Measurements from ENCODE around the gene MCU. TPM values are rescaled to one million over a fixed set of nuclear protein-coding genes. Genes with fewer than 3 reads are reported as not detected.

The MCU gene
- total RNA-seq, 1 experiment from 2014 or later, result 26.8 TPM

DNA sequence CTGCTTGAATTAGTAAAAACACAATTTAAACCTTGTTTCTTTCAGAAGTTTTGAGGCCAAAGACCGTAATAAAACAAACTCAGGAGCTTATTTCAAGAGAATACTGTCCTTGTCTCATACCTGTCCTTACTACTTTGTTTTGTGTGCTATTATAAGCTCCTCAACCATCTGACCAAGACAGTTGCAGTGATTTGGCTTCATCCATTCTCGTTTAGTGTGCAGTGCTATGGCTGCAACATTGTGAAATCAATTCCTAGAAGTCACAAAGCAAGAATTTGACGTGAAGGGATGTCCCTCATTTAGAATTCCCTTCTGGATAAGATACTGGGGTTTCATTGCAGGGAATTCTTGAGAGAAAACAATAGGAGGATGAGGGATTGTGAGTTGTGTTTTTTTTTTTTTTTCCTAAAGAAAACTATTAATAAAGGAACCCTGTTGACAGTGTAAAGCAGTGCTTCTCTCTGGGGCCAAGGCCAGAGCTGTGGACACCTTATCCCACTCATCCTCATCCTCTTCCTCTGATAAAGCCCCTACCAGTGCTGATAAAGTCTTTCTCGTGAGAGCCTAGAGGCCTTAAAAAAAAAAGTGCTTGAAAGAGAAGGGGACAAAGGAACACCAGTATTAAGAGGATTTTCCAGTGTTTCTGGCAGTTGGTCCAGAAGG, 201.3 kb downstream of the MCU start, which contains the start of gene OIT3:
TSS of gene OIT3 (plus strand) at position 604 of the 663 bp plus-strand sequence. CDS start 60 bp downstream, outside the sequence.
- Histone ChIP-seq H3K4me3 (replicated peaks in 1 of 2; ENCODE audit: low read depth in 1 of 2, low read length in 2 of 2) (no peak within 1 kb of the TSS), H3K79me2 (ENCODE audit: insufficient read depth, low read length) (no peaks in the 10 kb centered on the region), H3K4me1 (ENCODE audit: control insufficient read depth in 1 of 2, insufficient read depth in 2 of 2, low read length in 2 of 2) (no peaks in the 10 kb centered on the region), H3K9me3 (ENCODE audit: control insufficient read depth in 1 of 2, insufficient read depth in 1 of 2, low read depth in 1 of 2, low read length in 2 of 2) (no peaks in the 10 kb centered on the region), H3K27me3 (ENCODE audit: insufficient read depth, low read length) (no peaks in the 10 kb centered on the region), H3K9me2 (ENCODE audit: insufficient read depth) (no peaks in the 10 kb centered on the region), H2AFZ (ENCODE audit: low read depth, low read length, poor library complexity, severe bottlenecking) (no peak within 1 kb of the TSS), H3K4me2 (ENCODE audit: low read length) (no peak within 1 kb of the TSS), H4K20me1 (ENCODE audit: insufficient read depth) (no peaks in the 10 kb centered on the region), H3K36me3 (ENCODE audit: control insufficient read depth in 1 of 2, insufficient read depth in 2 of 2, low read length in 2 of 2) (no peaks in the 10 kb centered on the region), H3K27ac (ENCODE audit: low read depth, low read length) (no peak within 1 kb of the TSS), H3K9ac (ENCODE audit: low read length) (no peak within 1 kb of the TSS)
- BruUV-seq (replicated peaks), result no TSS peak
- ChIA-PET POLR2A (no interaction called here), RAD21 (ENCODE audit: low non-redundant PET in 1 of 2, low total read pairs in 2 of 2, uncharacterized antibody in 2 of 2, unreplicated experiment in 2 of 2) (no interaction called here), CTCF (no interaction called here)
- intact Hi-C loops (cut with micrococcal nuclease), result no loop called here
- TF ChIP-seq FOSL1 (IDR thresholded peaks at IDR 0.05; ENCODE audit: low read depth) (no peak), POLR2A (IDR thresholded peaks at IDR 0.05; ENCODE audit: borderline replicate concordance, extremely low read depth, insufficient read depth, insufficient read length) (no peak), CEBPB (IDR thresholded peaks at IDR 0.05; ENCODE audit: low read depth) (no peak)
- no peak for DNase-seq (ENCODE audit: low read depth, low spot score)
- no peak for ATAC-seq

DNA sequence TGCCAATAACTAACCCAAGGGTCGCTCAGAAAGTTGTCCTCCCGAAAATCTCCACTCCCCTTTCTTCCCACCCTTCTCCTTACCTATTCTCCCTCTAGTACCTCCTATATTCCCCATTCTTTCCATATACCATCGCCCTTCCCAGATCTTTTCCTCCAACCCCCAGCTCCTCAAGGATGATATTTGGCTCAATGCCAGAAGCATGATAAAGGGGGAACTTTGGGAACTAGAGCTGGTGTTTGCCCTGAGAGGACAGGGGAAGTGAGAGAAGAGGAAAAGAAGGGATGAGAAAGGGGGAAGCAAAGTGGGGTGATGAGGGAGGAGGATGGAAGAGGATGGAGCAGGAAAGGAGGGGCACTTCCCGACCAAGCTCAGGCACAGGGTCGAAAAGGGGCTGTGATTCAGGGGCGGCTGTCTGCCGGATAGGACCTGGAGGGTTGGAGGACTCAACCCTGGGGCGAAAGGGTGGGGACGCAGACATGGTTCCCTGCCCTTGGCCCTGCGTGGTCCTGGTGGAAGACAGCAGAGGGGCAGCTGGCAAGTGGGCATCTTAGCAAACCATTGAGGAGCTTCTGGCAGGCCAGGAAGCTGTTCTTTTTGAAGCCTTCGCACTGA, 203.4 kb downstream of the MCU start:
- no peak overlapping the region for H3K9ac ChIP-seq (ENCODE audit: low read length)
- no peaks in the 10 kb centered on the region for H3K36me3 ChIP-seq (ENCODE audit: control insufficient read depth in 1 of 2, insufficient read depth in 2 of 2, low read length in 2 of 2)
- BruUV-seq (replicated peaks), result no TSS peak
- intact Hi-C loops (cut with micrococcal nuclease), result no loop called here
- no peaks in the 10 kb centered on the region for H3K9me2 ChIP-seq (ENCODE audit: insufficient read depth)
- no peak overlapping the region for H3K27ac ChIP-seq (ENCODE audit: low read depth, low read length)
- H3K79me2 ChIP-seq (ENCODE audit: insufficient read depth, low read length), result no peaks in the 10 kb centered on the region
- H2AFZ ChIP-seq (ENCODE audit: low read depth, low read length, poor library complexity, severe bottlenecking), result no peak overlapping the region
- no peaks in the 10 kb centered on the region for H3K9me3 ChIP-seq (ENCODE audit: control insufficient read depth in 1 of 2, insufficient read depth in 1 of 2, low read depth in 1 of 2, low read length in 2 of 2)
- H3K4me1 ChIP-seq (ENCODE audit: control insufficient read depth in 1 of 2, insufficient read depth in 2 of 2, low read length in 2 of 2), result no peaks in the 10 kb centered on the region
- DNase-seq (ENCODE audit: low read depth, low spot score), result no peak
- TF ChIP-seq POLR2AphosphoS5 (IDR thresholded peaks at IDR 0.05; ENCODE audit: low read depth, low read length), result no peak
- no peak for ATAC-seq
- H3K27me3 ChIP-seq (ENCODE audit: insufficient read depth, low read length), result no peaks in the 10 kb centered on the region
- no peak overlapping the region for H3K4me2 ChIP-seq (ENCODE audit: low read length)
- RAD21 ChIA-PET (ENCODE audit: low non-redundant PET in 1 of 2, low total read pairs in 2 of 2, uncharacterized antibody in 2 of 2, unreplicated experiment in 2 of 2), result no interaction called here
- H4K20me1 ChIP-seq (ENCODE audit: insufficient read depth), result no peaks in the 10 kb centered on the region
- no peak overlapping the region for H3K4me3 ChIP-seq (replicated peaks in 1 of 2; ENCODE audit: low read depth in 1 of 2, low read length in 2 of 2)
- POLR2A ChIA-PET, result no interaction called here
- CTCF ChIA-PET, result no interaction called here

Measured in HCT116 (cell line).